Breast epithelium (tissue), 4 donors: ENCODE data around the gene SERAC1. TPM values are rescaled to one million over a fixed set of nuclear protein-coding genes. Genes with fewer than 3 reads are reported as not detected.

Experiments used
- DNase-seq, 2 donors: peaks; one replicate each; pipeline ENCODE4 v3.0.0-alpha.2; 2019; ENCODE audit warnings: low spot score in 2 of 2
- H3K27ac ChIP-seq, 2 donors: fragments of 200-600 bp; sonication (generic) in 1 of 2; one replicate each; pipeline ENCODE4 v1.5.1; 2016 to 2019; ENCODE audit warnings: mild to moderate bottlenecking in 1 of 2
- H3K27me3 ChIP-seq, 2 donors: fragments of 200-600 bp; sonication (generic) in 1 of 2; one replicate each; pipeline versions ENCODE4 v1.5.1 to v1.6.0; 2017 to 2019; ENCODE audit warnings: control low read depth in 1 of 2, mild to moderate bottlenecking in 1 of 2
- H3K36me3 ChIP-seq: fragments of 200-600 bp; one replicate; pipeline ENCODE4 v1.5.1; 2019
- H3K4me1 ChIP-seq, 2 donors: fragments of 200-600 bp; sonication (generic); one replicate each; pipeline ENCODE4 v1.5.1; 2016 to 2019; ENCODE audit warnings: control low read depth in 1 of 2
- H3K4me3 ChIP-seq, 3 donors: fragments of 200-600 bp; sonication (generic); 1 replicate in 2 of 3; 2 replicates in 1 of 3; pipeline ENCODE4 v1.5.1; 2016 to 2019; ENCODE audit warnings: mild to moderate bottlenecking in 3 of 3, moderate library complexity in 2 of 3
- H3K9me3 ChIP-seq, 2 donors: fragments of 200-600 bp; sonication (generic) in 1 of 2; one replicate each; pipeline ENCODE4 v1.5.1; 2016 to 2019; ENCODE audit warnings: control low read depth in 1 of 2
- POLR2A ChIP-seq: fragments of 450-650 bp; IDR thresholded peaks from one replicate; pipeline ENCODE4 v1.6.1; 2016; ENCODE audit warnings: antibody characterized with exemption, mild to moderate bottlenecking, moderate library complexity
- POLR2AphosphoS5 ChIP-seq, 3 donors: sonication (generic); formaldehyde crosslinking; IDR thresholded peaks; one replicate each; pipeline ENCODE4 v1.6.1; 2017; ENCODE audit warnings: antibody characterized with exemption in 3 of 3
- intact Hi-C: fragments of 100-400 bp; cut with DNase I; formaldehyde crosslinking; loops from one replicate; pipeline ENCODE4 v1.15.1; 2023; ENCODE audit warnings: low total_unique reads
- total RNA-seq, 3 donors: library from RNA; depleted of rRNA; stranded (reverse); fragments of >200 nt; gene quantifications; one replicate each; pipeline ENCODE4 v1.1.0, GENCODE V29; 2016
- TF ChIP-seq, protein P1 (sequence below), 3 donors: fragments of 450-650 bp; IDR thresholded peaks; one replicate each; pipeline ENCODE4 v1.5.1; 2016 to 2017; ENCODE audit warnings: antibody characterized with exemption in 3 of 3, mild to moderate bottlenecking in 3 of 3, moderate library complexity in 3 of 3

SERAC1 gene
- total RNA-seq, 3 donors from 2014 or later: 8.5 to 15.7 (median 9.2) TPM

DNA sequence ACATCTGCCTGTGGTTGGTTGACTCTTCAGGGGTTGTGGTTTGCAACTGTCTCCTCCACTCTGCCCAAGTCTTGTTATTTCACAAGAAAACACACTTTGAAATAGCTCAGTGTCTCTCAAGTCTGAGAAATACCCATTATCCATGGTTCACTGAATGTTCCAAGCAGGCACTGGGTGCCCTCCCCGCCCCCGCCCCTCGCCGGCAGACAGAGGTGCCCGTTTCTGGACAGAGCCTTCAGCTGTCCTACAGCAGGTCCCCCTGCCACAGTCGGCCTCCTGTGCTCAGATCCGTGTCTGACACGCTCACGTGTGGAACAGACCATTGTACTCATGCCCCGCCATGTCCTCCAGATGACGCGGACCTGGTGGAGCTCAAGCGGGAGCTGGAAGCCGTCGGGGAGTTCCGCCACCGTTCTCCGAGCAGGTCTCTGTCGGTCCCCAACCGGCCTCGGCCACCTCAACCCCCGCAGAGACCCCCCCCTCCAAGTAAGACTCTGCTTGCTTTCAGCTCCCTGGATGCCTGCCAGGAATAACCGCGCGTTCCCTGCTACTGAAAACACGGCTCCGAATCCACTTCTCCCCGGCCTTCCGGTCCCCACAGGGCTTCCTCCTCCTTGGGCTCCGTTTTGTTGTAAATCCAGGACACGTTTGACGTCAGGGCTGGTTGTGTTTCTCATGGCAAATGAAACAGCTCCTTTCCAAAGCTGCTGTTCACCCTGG is 81.4 kb downstream of the SERAC1 start:
- Histone ChIP-seq H3K27ac (no peak overlapping the region), H3K4me3 (peak overlapping the region in 1 of 3 donors; percentile 11), H3K4me1 (no peaks in the 10 kb centered on the region), H3K9me3 (no peaks in the 10 kb centered on the region), H3K36me3 (peaks cover 4% of the 10 kb centered on the region), H3K27me3 (no peaks in the 10 kb centered on the region)
- TF ChIP-seq, protein P1, sequence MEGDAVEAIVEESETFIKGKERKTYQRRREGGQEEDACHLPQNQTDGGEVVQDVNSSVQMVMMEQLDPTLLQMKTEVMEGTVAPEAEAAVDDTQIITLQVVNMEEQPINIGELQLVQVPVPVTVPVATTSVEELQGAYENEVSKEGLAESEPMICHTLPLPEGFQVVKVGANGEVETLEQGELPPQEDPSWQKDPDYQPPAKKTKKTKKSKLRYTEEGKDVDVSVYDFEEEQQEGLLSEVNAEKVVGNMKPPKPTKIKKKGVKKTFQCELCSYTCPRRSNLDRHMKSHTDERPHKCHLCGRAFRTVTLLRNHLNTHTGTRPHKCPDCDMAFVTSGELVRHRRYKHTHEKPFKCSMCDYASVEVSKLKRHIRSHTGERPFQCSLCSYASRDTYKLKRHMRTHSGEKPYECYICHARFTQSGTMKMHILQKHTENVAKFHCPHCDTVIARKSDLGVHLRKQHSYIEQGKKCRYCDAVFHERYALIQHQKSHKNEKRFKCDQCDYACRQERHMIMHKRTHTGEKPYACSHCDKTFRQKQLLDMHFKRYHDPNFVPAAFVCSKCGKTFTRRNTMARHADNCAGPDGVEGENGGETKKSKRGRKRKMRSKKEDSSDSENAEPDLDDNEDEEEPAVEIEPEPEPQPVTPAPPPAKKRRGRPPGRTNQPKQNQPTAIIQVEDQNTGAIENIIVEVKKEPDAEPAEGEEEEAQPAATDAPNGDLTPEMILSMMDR (IDR thresholded peaks at IDR 0.05): no peak
- TF ChIP-seq POLR2A (no peak), POLR2AphosphoS5 (IDR thresholded peaks at IDR 0.05) (no peak)
- intact Hi-C loops: no loop called here
- DNase-seq: no peak

DNA sequence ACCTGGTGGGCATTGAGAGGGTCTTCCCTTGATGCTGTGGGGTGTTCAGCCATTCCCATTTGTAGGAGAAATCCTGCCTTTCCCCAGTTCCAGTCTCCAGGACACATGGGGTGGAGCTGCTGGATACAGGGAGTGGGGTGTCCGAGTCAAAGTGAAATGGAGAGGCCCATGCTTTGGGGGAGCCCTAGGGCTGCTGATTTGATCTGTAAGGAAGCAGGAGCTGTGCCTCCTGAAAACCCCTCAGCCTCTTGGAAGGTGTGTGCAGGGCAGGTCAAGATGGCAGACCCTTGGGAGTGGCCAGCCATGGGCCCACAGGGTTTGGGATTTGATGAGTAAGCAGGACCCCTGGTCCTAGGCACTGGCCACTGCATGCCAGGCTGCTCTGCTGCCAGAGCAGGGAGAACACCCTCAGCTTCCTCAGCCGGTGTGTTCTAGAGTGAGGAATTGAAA is 82.0 kb downstream of the SERAC1 start:
- TF ChIP-seq, protein P1 (IDR thresholded peaks at IDR 0.05): no peak
- TF ChIP-seq POLR2AphosphoS5 (IDR thresholded peaks at IDR 0.05) (no peak), POLR2A (no peak)
- H3K27me3 ChIP-seq: no peaks in the 10 kb centered on the region
- H3K27ac ChIP-seq: no peak overlapping the region
- no peak for DNase-seq
- intact Hi-C loops: no loop called here
- peaks cover 4% of the 10 kb centered on the region for H3K36me3 ChIP-seq
- no peaks in the 10 kb centered on the region for H3K4me1 ChIP-seq
- H3K4me3 ChIP-seq: no peak overlapping the region
- H3K9me3 ChIP-seq: no peaks in the 10 kb centered on the region

DNA sequence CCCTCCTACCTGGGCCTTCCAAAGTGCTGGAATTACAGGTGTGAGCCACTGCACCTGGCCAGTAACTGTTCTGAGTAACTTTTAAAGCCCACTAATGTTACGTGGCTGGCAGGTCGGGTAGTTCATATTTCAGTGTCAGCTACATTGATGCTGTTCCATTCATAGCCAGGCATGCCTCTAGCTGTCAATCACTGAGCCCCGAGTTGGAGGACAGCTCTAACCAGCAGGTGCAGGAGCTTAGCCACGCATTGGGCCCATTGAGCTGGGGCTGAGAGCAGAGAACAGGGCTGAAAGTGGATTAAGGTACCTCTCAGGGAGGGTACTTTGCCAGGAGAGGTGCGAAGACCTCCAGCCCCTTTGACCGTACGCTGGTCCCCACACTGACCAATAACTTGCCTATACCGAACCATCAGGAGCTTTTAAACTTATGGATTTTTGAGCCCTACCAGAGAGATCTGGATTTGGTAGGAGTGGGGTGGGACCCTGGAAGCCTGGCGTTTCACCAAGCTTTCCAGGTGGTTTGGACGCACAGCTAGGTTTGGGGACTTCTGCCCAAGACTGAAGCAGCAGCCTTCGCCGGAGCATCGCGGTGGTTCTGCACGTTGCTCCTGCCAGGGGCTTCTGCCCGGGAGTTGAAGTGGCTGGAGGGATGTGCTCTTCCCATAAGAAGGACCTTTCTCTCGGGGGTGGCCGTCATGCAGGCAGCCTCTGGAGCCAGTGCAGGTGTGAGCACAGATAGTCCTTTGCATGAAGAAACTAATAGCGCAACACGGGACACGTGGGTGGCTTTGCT is 82.6 kb downstream of the SERAC1 start:
- Histone ChIP-seq H3K4me1 (no peaks in the 10 kb centered on the region), H3K9me3 (no peaks in the 10 kb centered on the region), H3K36me3 (peaks cover 4% of the 10 kb centered on the region), H3K27me3 (no peaks in the 10 kb centered on the region), H3K27ac (no peak overlapping the region), H3K4me3 (no peak overlapping the region)
- intact Hi-C loops: no loop called here
- no peak for DNase-seq
- TF ChIP-seq, protein P1 (IDR thresholded peaks at IDR 0.05): no peak
- TF ChIP-seq POLR2AphosphoS5 (IDR thresholded peaks at IDR 0.05) (no peak), POLR2A (no peak)

DNA sequence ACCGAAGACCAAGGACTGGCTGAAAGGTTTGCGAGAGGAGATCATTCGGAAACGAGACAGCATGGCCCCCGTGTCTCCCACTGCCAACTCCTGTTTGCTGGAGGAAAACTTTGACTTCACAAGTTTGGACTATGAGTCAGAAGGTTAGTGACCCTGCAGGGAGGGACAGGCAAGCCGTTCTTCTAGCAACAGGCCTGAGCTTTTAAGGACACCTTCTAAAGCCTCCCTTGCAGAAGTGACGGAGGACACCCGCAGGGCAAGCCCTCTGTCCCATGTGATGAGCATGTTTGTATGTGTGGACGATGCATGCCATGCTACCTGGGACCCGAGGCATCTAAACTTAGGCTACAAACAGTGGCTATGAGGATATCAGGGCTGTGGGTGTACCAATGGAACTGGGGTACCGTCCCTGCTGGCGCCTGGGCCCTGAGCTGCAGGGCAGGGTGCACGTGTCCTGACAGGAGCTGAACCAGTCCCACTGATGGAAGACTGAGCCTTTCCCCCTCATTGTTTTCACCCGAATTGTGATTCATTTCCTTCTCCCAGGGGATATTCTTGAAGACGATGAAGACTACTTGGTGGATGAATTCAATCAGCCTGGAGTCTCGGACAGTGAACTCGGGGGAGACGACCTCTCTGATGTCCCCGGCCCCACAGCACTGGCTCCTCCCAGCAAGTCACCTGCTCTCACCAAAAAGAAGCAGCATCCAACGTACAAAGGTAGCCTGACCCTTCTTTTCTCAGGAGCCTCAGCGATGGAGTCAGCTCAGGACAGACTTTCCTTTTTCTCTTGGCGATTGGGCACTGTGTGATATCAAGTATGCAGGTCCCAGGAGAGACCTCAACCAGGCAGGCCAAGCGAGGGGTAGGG is 84.4 kb downstream of the SERAC1 start:
- H3K27ac ChIP-seq: no peak overlapping the region
- H3K36me3 ChIP-seq: peaks cover 4% of the 10 kb centered on the region
- H3K4me3 ChIP-seq: no peak overlapping the region
- no peaks in the 10 kb centered on the region for H3K9me3 ChIP-seq
- no peaks in the 10 kb centered on the region for H3K27me3 ChIP-seq
- no peak for DNase-seq
- intact Hi-C loops: no loop called here
- TF ChIP-seq POLR2A (no peak), POLR2AphosphoS5 (IDR thresholded peaks at IDR 0.05) (no peak)
- TF ChIP-seq, protein P1 (IDR thresholded peaks at IDR 0.05): no peak
- H3K4me1 ChIP-seq: no peaks in the 10 kb centered on the region
